Thymus (tissue), 11 donors: ENCODE results near the gene HK1. TPM values are rescaled to one million over a fixed set of nuclear protein-coding genes. Genes with fewer than 3 reads are reported as not detected.

Experiments
- DNase-seq, 9 donors: peaks; one replicate each; pipeline ENCODE4 v3.0.0-alpha.2; 2013; ENCODE audit warnings: low spot score in 9 of 9, low read depth in 6 of 9, missing footprints in 1 of 9
- H3K27ac ChIP-seq, 2 donors: one replicate each; pipeline ENCODE4 v1.5.1; 2013; ENCODE audit warnings: control low read depth in 1 of 2, low read depth in 1 of 2, low read length in 1 of 2, mild to moderate bottlenecking in 1 of 2, moderate library complexity in 1 of 2
- H3K27me3 ChIP-seq, 2 donors: one replicate each; pipeline ENCODE4 v1.5.1; 2013; ENCODE audit warnings: low read length in 1 of 2; ENCODE audit not compliant: control insufficient read depth in 2 of 2, insufficient read depth in 1 of 2
- H3K36me3 ChIP-seq, 2 donors: one replicate each; pipeline ENCODE4 v1.5.1; 2013; ENCODE audit warnings: low read length in 1 of 2, mild to moderate bottlenecking in 1 of 2, moderate library complexity in 1 of 2; ENCODE audit not compliant: control insufficient read depth in 2 of 2, insufficient read depth in 2 of 2
- H3K4me1 ChIP-seq, 2 donors: one replicate each; pipeline ENCODE4 v1.5.1; 2013; ENCODE audit warnings: low read length in 2 of 2; ENCODE audit not compliant: control insufficient read depth in 2 of 2, insufficient read depth in 2 of 2
- H3K4me3 ChIP-seq, 2 donors: one replicate each; pipeline ENCODE4 v1.5.1; 2013; ENCODE audit warnings: low read length in 2 of 2, control low read depth in 1 of 2, mild to moderate bottlenecking in 1 of 2
- H3K9me3 ChIP-seq, 2 donors: one replicate each; pipeline ENCODE4 v1.5.1; 2013; ENCODE audit warnings: low read length in 1 of 2, mild to moderate bottlenecking in 1 of 2; ENCODE audit not compliant: control insufficient read depth in 2 of 2, insufficient read depth in 1 of 2
- WGBS: extraction: QIAGEN DNeasy Blood & Tissue Kit; methylation state at CpG from one replicate; pipeline ENCODE4 v1.1.7; 2013; 5-methylcytosine and 5-hydroxymethylcytosine counted together
- polyA plus RNA-seq: library from polyadenylated mRNA; stranded (reverse); fragments of 200-250 nt; gene quantifications from one replicate; pipeline ENCODE4 v1.2.3, GENCODE V29; 2013
- total RNA-seq: library from RNA; stranded (reverse); fragments of 120-200 nt; gene quantifications from one replicate; pipeline ENCODE4 v1.2.4, GENCODE V29; 2013
- donor health status: healthy.

HK1 gene
- total and polyA plus RNA-seq, 2 donors: 33.7 to 52.6 TPM

- peaks cover 0 to under 1% of the 10 kb centered on the region in 2 donors for H3K4me1 ChIP-seq
- H3K27ac ChIP-seq: no peak overlapping the region
- DNase-seq: no peak
- H3K4me3 ChIP-seq: no peak overlapping the region
- no peaks in the 10 kb centered on the region for H3K36me3 ChIP-seq
- no peaks in the 10 kb centered on the region for H3K27me3 ChIP-seq
- 97% methylated on average over 20 of the region's 20 CpGs for WGBS
- H3K9me3 ChIP-seq: no peaks in the 10 kb centered on the region
Observed at GRCh38 chr10:69414036-69415018, 136.0 kb downstream of the HK1 start.

GRCh38 chr10:69415049-69415448 lies 136.8 kb downstream of the HK1 start:
- H3K4me3 ChIP-seq: no peak overlapping the region

GRCh38 chr10:69415951-69416350 lies 137.7 kb downstream of the HK1 start:
- Histone ChIP-seq H3K36me3 (no peaks in the 10 kb centered on the region), H3K4me1 (no peaks in the 10 kb centered on the region), H3K4me3 (no peak overlapping the region), H3K27ac (no peak overlapping the region), H3K27me3 (no peaks in the 10 kb centered on the region), H3K9me3 (no peaks in the 10 kb centered on the region)
- no peak for DNase-seq
- WGBS: 96% methylated on average over 10 of the region's 10 CpGs

More at GRCh38 chr10:69415049-69415448, 136.8 kb downstream of the HK1 start:
- no peaks in the 10 kb centered on the region for H3K4me1 ChIP-seq
- H3K36me3 ChIP-seq: no peaks in the 10 kb centered on the region
- WGBS: 95% methylated on average over 13 of the region's 13 CpGs
- H3K27me3 ChIP-seq: no peaks in the 10 kb centered on the region
- no peaks in the 10 kb centered on the region for H3K9me3 ChIP-seq
- no peak for DNase-seq
- no peak overlapping the region for H3K27ac ChIP-seq

- no peak within 1 kb of the TSS for H3K27ac ChIP-seq
- H3K27me3 ChIP-seq: no peaks in the 10 kb centered on the region
- H3K36me3 ChIP-seq: no peaks in the 10 kb centered on the region
- H3K4me1 ChIP-seq: peaks cover 0 to 2% of the 10 kb centered on the region in 2 donors
- no peaks in the 10 kb centered on the region for H3K9me3 ChIP-seq
- DNase-seq: no peak
- WGBS: 94% methylated on average over 10 of the region's 10 CpGs
- H3K4me3 ChIP-seq: no peak within 1 kb of the TSS
Observed at GRCh38 chr10:69416695-69417094, 138.4 kb downstream of the HK1 start, which contains the start of gene TACR2. Gene TACR2 (minus strand): TSS chr10:69416918. CDS start chr10:69416323, 595 bp downstream.

- Histone ChIP-seq H3K36me3 (no peaks in the 10 kb centered on the region), H3K4me1 (peaks cover 0 to 10% of the 10 kb centered on the region in 2 donors), H3K4me3 (no peak overlapping the region), H3K9me3 (no peaks in the 10 kb centered on the region), H3K27me3 (no peaks in the 10 kb centered on the region), H3K27ac (no peak overlapping the region)
- 97% methylated on average over 11 of the region's 11 CpGs for WGBS
- no peak for DNase-seq
Observed at GRCh38 chr10:69417542-69417941, 139.2 kb downstream of the HK1 start.

- Histone ChIP-seq H3K36me3 (no peaks in the 10 kb centered on the region), H3K27ac (no peak overlapping the region), H3K27me3 (no peaks in the 10 kb centered on the region), H3K4me1 (peaks cover 0 to 10% of the 10 kb centered on the region in 2 donors), H3K4me3 (no peak overlapping the region), H3K9me3 (no peaks in the 10 kb centered on the region)
- 87% methylated on average over 8 of the region's 8 CpGs for WGBS
- DNase-seq: no peak
Observed at GRCh38 chr10:69418052-69418752, 139.9 kb downstream of the HK1 start.

- DNase-seq: no peak
- H3K9me3 ChIP-seq: no peaks in the 10 kb centered on the region
- H3K4me1 ChIP-seq: peaks cover 5 to 18% of the 10 kb centered on the region in 2 donors
- no peaks in the 10 kb centered on the region for H3K27me3 ChIP-seq
- WGBS: 93% methylated on average over 18 of the region's 18 CpGs
- H3K4me3 ChIP-seq: no peak overlapping the region
- no peak overlapping the region for H3K27ac ChIP-seq
- H3K36me3 ChIP-seq: no peaks in the 10 kb centered on the region
Observed at GRCh38 chr10:69419096-69419743, 140.9 kb downstream of the HK1 start.

- no peaks in the 10 kb centered on the region for H3K36me3 ChIP-seq
- DNase-seq: no peak
- H3K9me3 ChIP-seq: no peaks in the 10 kb centered on the region
- H3K4me3 ChIP-seq: no peak overlapping the region
- H3K27ac ChIP-seq: no peak overlapping the region
- H3K4me1 ChIP-seq: peaks cover 5 to 21% of the 10 kb centered on the region in 2 donors
- WGBS: 86% methylated on average over 11 of the region's 11 CpGs
- no peaks in the 10 kb centered on the region for H3K27me3 ChIP-seq
Observed at GRCh38 chr10:69419744-69420126, 141.4 kb downstream of the HK1 start.
